NCI-H1092 treated with DMSO at 0.1 percent for 48 hours (cell line): ENCODE results near the gene C16orf86.

Experiments
- DNase-seq: peaks from one replicate; lab custom pipeline; 2025; lab: John Stamatoyannopoulos, UW

The C16orf86 gene, protein sequence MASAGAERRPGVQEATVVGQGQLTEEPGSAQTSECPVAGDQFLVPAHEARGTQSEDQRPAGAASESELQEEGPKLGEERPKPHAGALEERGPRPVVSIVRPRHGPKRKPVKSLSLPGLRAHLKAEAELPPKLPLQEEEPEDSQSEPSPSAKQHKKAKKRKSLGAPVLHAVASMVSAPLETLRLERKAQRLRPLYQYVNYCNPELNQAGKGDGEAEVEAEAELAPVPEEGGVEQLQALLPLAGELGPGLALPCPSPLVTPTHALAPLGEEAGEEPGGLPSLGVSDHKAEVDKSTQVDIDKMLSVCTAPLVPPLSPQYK

GRCh38 chr16:67666559-67667452, at the start of gene C16orf86, which contains the start of gene ENKD1:
Gene C16orf86 (plus strand): TSS chr16:67666814. CDS start chr16:67666971, 157 bp downstream.
Gene ENKD1 (minus strand): TSS chr16:67666750. CDS start chr16:67666442, 308 bp downstream.
- DNase-seq: peak; percentile 75

GRCh38 chr16:67628216-67628615, 38.4 kb upstream of the C16orf86 start:
- no peak for DNase-seq

GRCh38 chr16:67632415-67633172, 34.0 kb upstream of the C16orf86 start:
- DNase-seq: no peak

DNA sequence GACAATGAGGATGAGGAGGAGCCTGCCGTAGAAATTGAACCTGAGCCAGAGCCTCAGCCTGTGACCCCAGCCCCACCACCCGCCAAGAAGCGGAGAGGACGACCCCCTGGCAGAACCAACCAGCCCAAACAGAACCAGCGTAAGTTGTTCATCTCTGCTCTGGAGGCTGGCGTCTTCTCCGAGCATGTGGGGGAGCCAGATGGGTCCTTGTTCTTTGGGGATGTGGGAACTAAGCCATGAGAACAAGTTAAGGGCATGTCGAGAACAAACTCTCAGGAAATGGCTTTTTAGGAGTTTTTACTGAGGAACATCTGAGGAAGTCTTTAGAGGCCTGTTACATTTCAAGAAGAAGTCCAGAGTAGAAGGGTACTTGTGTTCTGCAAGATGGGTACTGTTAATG, 29.9 kb upstream of the C16orf86 start:
- no peak for DNase-seq

- no peak for DNase-seq
Measured at GRCh38 chr16:67637625-67638024, 29.0 kb upstream of the C16orf86 start.

DNA sequence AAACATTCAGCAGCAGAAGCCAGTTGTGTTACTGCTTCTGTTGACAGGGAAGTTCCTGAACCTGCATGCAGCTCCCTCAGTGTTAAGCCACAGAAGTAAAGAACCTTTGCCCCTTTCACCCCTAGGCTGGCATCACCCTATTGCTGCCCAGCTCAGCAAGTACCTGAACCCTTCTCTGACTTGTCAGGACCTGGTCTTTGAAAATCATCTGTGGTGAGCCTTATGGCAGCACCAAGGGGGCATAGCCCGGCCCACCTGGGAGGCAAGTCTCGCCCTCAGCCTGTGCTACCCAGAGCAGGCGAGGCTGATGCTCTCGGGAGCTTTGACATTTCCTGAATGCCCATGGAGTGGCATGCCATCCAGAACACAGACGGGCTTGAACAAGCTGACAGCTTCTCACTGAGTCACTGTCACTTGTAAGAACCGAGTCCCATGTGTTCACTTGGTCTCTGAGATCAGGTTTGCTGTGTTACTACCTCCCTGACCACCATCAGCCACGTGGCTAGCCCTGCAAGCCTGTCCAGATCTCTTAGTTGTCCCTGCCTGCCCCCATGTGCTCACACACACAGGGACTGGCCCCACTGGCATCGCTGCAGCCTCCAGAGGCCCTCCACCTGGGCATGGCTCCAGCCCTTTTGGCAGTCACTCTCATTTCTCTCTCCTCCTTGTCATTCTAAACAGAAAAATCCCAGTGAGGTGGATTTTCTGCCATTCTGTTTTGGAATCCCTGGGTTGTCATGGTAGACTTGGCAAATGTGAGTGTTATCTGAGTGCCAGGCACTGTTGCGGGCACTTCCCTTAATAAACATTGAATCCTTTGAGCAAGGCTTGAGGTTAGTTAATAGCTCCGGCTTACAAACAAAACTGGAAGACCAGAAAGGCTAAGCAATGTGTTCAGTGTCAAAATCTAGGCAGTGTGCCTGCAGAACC, 24.6 kb upstream of the C16orf86 start:
- peak; percentile 86 for DNase-seq

GRCh38 chr16:67644038-67644437, 22.6 kb upstream of the C16orf86 start:
- no peak for DNase-seq

DNA sequence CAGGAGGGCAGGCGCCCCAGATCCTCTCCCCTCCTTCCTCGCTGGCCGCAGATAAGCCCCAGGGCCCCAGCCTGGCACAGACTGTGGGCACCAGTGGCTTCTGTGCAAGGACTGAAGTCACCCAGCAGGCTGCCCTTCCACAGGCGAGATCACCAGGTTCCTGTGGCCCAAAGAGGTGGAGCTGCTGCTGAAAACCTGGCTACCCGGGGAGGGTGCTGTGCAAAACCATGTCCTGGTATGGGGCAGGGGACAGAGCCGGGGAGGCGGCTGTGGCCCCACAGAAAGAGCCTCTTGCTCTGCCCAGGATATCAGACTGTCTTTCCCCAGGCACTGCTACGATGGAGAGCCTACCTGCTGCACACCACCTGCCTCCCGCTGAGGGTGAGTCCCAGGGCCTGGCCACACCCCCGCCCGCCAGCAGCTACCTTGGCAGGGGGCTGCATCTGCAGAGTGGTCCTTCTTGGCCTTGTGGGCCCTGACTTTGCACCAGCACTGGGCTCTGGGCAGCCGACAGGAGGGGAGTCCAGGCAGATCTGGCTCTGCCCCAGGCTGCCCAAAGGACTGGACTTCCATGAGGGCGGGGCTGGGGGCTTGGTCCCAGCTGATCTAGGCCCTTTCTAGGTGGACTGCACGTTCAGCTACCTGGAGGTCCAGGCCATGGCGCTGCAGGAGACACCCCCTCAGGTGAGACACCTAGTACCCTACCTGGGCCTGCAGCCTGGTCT, 21.1 kb upstream of the C16orf86 start:
- no peak for DNase-seq

DNA sequence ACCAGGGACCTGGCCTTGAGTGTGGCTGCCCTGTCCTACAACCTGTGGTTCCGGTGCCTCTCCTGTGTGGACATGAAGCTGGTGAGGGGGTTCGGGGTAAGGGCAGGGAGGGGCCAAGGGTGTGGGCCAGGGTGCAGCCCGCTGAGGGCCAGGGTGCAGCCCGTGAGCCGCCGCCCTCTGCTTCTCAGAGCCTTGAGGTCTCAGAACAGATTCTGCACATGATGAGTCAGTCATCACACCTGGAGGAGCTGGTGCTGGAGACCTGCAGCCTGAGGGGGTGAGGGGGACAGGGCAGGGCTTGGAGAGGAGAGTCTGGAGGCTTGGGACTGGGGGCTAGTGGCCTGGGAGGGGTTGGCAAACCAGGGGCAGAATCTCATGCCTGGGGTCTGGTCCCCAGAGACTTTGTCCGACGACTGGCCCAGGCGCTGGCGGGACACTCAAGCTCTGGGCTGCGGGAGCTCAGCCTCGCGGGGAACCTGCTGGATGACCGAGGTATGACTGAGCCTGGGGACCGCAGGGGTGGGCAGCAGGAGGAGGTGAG, 19.4 kb upstream of the C16orf86 start:
- DNase-seq: no peak

DNA sequence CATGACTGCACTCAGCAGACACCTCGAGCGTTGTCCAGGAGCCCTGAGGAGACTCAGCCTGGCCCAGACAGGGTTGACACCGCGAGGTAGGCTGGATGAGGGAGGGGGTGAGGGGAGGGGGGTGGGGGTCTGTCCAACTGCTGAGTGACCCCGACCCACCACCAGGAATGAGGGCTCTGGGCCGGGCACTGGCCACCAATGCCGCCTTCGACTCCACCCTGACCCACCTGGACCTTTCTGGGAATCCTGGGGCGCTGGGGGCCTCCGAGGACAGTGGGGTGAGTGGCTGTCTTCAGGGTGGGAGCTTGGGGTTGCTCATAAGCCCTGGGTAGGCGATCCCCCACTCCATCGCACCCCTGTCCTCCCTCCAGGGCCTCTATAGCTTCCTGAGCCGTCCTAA, 18.9 kb upstream of the C16orf86 start:
- no peak for DNase-seq

- no peak for DNase-seq
Measured at GRCh38 chr16:67648088-67648763, 18.4 kb upstream of the C16orf86 start.

DNA sequence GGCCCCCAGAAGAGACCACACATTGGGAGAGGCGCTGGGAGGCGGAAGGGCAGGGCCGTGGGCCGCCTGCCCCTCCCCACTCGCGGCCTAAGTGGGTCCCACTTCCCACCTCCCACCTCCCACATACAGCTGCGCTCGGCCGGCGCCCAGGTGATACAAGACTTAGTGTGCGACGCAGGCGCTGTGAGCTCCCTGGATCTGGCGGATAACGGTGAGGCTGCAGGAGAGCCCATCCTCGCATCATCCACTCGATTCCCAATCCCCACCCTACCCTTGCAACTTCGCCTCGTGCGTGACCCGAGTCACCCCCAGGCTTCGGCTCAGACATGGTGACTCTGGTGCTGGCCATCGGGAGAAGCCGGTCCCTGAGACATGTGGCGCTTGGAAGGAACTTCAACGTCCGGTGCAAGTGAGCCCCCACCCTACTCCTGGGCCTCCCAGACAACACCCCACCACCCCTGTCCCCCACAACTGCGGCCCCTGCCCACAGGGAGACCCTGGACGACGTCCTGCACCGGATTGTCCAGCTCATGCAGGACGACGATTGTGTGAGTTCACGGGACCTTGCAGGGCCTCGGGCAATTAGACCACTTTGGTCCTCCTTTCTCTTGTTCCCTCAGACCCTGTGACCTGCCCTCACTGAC, 17.7 kb upstream of the C16orf86 start:
- no peak for DNase-seq

- no peak for DNase-seq
Measured at GRCh38 chr16:67649494-67649931, 17.1 kb upstream of the C16orf86 start.

DNA sequence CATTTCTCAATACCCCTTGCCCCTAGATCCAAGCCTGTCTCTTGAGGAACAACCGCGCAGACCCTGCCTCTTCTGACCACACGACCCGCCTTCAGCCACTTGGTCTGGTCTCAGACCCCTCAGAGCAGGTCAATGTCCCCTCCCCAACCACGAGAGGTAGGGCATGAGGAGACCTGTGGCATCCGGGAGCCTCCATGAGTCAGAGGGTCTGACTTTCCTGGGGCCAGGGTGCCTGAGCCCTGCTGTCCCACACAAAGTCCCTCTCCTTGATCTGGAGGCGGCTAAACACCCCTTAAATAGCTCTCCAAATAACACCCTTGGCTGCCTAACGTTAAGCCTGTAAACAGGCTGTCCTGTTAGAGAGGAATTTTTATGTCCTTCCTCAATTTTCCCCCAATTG, 16.6 kb upstream of the C16orf86 start:
- no peak for DNase-seq

DNA sequence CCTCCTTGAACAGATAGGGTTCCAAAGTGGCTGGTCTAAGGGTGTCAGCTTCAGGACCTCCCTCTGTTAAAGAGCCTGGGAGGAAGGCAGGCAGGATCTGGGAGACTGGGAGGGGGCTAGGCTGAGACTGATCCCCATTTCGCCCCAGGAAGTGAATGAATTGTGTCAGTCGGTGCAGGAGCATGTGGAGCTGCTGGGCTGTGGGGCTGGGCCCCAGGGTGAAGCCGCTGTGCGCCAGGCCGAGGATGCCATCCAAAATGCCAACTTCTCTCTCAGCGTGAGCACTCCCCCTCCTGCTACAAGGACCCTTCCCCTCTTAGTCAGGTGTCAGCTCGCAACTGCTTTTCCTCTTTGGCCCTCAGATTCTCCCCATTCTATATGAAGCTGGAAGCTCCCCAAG, 15.6 kb upstream of the C16orf86 start:
- no peak for DNase-seq

DNA sequence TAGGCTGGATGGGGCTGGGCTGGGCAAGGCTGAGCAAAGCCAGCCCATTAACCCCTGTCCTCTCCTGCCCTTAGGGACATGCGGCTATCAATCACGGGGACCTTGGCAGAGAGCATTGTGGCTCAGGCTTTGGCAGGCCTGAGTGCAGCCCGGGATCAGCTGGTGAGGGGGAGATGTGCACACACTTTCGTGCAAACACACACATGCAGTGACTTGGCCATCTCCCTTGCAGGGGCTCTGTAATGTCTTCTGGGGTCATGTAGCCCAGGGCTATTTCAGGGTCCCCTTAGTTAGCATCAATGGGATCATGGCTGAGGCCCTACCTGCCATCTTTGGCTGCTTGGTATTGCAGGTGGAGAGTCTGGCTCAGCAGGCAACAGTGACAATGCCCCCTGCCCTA, 14.8 kb upstream of the C16orf86 start:
- DNase-seq: no peak

GRCh38 chr16:67652578-67653127, 14.0 kb upstream of the C16orf86 start:
- DNase-seq: peak; percentile 14

GRCh38 chr16:67653128-67653788, 13.4 kb upstream of the C16orf86 start:
- DNase-seq: no peak
